HL-60 (cell line): ENCODE measurements around the gene CALML3.

Experiments
- POLR2AphosphoS5 ChIP-seq: IDR thresholded peaks from 2 replicates; pipeline ENCODE4 v1.6.1; 2012; ENCODE audit warnings: low read depth
- REST ChIP-seq: IDR thresholded peaks from 2 replicates; pipeline ENCODE4 v1.6.1; 2012; ENCODE audit warnings: low read depth; ENCODE audit not compliant: insufficient replicate concordance
- TF ChIP-seq, protein P1 (sequence below): IDR thresholded peaks from one replicate; pipeline ENCODE4 v1.5.1; 2011; ENCODE audit warnings: low read length, control low read depth, inconsistent platforms; ENCODE audit not compliant: insufficient read depth

GRCh38 chr10:5550250-5550545, 25.4 kb downstream of the CALML3 start:
- TF ChIP-seq, protein P1, sequence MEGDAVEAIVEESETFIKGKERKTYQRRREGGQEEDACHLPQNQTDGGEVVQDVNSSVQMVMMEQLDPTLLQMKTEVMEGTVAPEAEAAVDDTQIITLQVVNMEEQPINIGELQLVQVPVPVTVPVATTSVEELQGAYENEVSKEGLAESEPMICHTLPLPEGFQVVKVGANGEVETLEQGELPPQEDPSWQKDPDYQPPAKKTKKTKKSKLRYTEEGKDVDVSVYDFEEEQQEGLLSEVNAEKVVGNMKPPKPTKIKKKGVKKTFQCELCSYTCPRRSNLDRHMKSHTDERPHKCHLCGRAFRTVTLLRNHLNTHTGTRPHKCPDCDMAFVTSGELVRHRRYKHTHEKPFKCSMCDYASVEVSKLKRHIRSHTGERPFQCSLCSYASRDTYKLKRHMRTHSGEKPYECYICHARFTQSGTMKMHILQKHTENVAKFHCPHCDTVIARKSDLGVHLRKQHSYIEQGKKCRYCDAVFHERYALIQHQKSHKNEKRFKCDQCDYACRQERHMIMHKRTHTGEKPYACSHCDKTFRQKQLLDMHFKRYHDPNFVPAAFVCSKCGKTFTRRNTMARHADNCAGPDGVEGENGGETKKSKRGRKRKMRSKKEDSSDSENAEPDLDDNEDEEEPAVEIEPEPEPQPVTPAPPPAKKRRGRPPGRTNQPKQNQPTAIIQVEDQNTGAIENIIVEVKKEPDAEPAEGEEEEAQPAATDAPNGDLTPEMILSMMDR: no peak
- TF ChIP-seq POLR2AphosphoS5 (no peak), REST (no peak)
